Lower leg skin (tissue), 4 donors: ENCODE results near the gene RAB11FIP3. TPM values are rescaled to one million over a fixed set of nuclear protein-coding genes. Genes with fewer than 3 reads are reported as not detected.
A peak's percentile ranks its signal among the peaks of the same experiment; 100 is the strongest.

Experiments used
- DNase-seq, 2 donors: peaks; one replicate each; pipeline ENCODE4 v3.0.0-alpha.2; 2019; ENCODE audit warnings: low spot score in 2 of 2
- H3K4me3 ChIP-seq: fragments of 200-600 bp; sonication (generic); 2 replicates; pipeline ENCODE4 v1.5.1; 2017; ENCODE audit warnings: mild to moderate bottlenecking, low read depth; ENCODE audit not compliant: poor library complexity, severe bottlenecking
- POLR2A ChIP-seq, 2 donors: fragments of 450-650 bp; IDR thresholded peaks; one replicate each; pipeline ENCODE4 v1.6.1; 2016 to 2017; ENCODE audit warnings: antibody characterized with exemption in 2 of 2, mild to moderate bottlenecking in 1 of 2, moderate library complexity in 1 of 2
- WGBS, 2 donors: methylation state at CpG; one replicate each; pipeline ENCODE4 v1.1.5; 2018; 5-methylcytosine and 5-hydroxymethylcytosine counted together
- intact Hi-C: fragments of 100-400 bp; cut with DNase I; formaldehyde crosslinking; loops from one replicate; pipeline ENCODE4 v1.15.0; 2023; ENCODE audit warnings: low total_unique reads
- total RNA-seq, 4 donors: library from RNA; depleted of rRNA; stranded (reverse); fragments of >200 nt; gene quantifications; one replicate each; pipeline ENCODE4 v1.1.0, GENCODE V29; 2016
- TF ChIP-seq, protein P1 (sequence below), 3 donors: fragments of 450-650 bp; IDR thresholded peaks; one replicate each; pipeline ENCODE4 v1.5.1; 2016; ENCODE audit warnings: antibody characterized with exemption in 3 of 3, mild to moderate bottlenecking in 3 of 3, moderate library complexity in 2 of 3

Gene RAB11FIP3
- total RNA-seq, 4 donors from 2014 or later = 22.1 to 66.3 (median 27.7) TPM

DNA sequence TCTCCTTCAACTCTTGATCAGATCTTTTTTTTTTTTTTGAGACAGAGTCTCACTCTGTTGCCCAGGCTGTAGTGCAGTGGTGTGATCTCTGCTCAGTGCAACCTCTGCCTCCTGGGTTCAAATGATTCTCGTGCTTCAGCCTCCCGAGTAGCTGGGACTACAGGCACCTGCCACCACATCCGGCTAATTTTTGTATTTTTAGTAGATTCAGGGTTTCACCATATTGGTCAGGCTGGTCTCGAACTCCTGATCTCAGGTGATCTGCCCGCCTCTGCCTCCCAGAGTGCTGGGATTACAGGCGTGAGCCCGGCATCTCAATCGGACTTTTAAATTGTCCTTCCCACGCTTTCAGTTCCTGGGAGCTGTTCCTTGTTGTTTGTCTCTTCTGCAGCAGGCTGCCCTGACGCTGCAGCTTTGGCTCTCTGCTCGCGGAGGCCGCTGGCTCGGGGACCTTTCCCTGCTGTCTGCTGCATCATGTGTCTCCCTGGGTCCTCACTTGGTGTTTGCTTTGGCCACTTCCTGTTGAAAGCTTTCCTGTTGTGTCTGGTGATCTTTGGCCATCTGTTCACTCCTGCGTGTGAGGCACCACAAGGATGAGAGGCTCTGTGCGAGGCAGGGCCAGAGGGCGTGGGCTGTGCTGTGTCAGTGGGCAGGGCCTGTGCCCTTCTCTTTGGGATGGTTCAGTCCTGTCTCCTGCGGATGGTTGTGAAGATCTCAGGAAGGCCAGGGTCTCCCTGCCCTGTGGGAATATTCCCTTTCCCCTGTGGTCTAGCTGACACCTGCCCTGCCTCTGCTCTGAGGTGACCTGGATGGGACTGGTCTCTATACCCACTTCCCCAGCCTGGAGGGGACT, 83.7 kb downstream of the RAB11FIP3 start:
- 88 to 89% methylated on average over 18 of the region's 18 CpGs for WGBS, 2 donors
- DNase-seq = no peak
- intact Hi-C loops = no loop called here
- H3K4me3 ChIP-seq = no peak overlapping the region
- TF ChIP-seq, protein P1, sequence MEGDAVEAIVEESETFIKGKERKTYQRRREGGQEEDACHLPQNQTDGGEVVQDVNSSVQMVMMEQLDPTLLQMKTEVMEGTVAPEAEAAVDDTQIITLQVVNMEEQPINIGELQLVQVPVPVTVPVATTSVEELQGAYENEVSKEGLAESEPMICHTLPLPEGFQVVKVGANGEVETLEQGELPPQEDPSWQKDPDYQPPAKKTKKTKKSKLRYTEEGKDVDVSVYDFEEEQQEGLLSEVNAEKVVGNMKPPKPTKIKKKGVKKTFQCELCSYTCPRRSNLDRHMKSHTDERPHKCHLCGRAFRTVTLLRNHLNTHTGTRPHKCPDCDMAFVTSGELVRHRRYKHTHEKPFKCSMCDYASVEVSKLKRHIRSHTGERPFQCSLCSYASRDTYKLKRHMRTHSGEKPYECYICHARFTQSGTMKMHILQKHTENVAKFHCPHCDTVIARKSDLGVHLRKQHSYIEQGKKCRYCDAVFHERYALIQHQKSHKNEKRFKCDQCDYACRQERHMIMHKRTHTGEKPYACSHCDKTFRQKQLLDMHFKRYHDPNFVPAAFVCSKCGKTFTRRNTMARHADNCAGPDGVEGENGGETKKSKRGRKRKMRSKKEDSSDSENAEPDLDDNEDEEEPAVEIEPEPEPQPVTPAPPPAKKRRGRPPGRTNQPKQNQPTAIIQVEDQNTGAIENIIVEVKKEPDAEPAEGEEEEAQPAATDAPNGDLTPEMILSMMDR (IDR thresholded peaks at IDR 0.05) = peak in 1 of 3 donors; percentile 31
- TF ChIP-seq POLR2A (IDR thresholded peaks at IDR 0.05) = no peak

DNA sequence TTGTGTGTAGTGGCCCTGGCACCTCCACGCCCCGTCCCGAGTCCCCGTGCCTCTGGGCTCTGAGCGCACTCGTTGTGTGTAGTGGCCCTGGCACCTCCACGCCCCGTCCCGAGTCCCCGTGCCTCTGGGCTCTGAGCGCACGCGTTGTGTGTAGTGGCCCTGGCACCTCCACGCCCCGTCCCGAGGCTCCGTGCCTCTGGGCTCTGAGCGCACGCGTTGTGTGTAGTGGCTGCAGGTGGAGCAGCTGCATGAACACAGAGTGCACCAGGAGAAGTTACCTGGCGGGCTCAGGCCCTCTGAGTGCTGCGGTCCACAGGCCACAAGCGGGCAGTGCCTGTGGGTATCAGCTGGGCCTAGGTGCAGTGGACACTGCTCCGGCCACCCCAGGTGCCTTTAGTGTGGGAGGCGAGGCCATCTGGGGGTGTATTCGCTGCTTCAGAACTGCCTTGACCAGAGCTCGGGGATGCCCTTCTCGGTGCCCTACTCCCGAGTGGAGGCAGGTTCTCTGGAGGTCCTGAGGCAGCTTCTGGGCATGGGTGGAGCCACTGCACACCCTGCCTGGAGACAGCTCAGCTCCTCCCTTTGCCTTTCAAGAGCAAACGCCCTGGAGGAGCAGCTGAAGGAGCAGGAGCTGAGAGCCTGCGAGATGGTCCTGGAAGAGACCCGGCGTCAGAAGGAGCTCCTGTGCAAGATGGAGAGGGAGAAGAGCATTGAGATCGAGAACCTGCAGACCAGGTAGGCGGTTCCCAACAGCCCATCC, 84.8 kb downstream of the RAB11FIP3 start:
- no peak overlapping the region for H3K4me3 ChIP-seq
- TF ChIP-seq POLR2A (IDR thresholded peaks at IDR 0.05) = no peak
- TF ChIP-seq, protein P1 (IDR thresholded peaks at IDR 0.05) = no peak
- DNase-seq = no peak
- WGBS, 2 donors = 93 to 94% methylated on average over 30 to 35 of the region's 35 CpGs
- intact Hi-C loops = no loop called here

DNA sequence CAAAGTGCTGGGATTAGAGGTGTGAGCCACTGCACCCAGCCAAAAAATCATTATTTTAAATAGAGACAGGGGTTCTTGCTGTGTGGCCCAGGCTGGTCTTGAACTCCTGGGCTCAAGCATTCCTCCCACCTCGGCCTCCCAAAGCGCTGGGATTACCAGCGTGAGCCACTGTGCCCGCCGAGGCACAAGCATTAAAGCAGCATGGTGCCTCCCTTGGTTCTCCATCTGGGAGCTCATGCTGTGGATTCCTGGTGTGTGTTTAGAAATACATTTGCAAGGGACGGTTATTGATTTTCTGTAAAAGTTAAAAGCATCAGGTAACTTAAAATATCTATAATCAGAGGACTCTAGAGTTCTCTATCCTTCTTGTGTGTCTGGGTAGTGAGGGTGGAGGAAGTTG, 87.4 kb downstream of the RAB11FIP3 start:
- DNase-seq = no peak
- no peak overlapping the region for H3K4me3 ChIP-seq
- TF ChIP-seq, protein P1 (IDR thresholded peaks at IDR 0.05) = no peak
- no peak for TF ChIP-seq POLR2A (IDR thresholded peaks at IDR 0.05)
- 86 to 87% methylated on average over 6 of the region's 6 CpGs for WGBS, 2 donors
- intact Hi-C loops = no loop called here

DNA sequence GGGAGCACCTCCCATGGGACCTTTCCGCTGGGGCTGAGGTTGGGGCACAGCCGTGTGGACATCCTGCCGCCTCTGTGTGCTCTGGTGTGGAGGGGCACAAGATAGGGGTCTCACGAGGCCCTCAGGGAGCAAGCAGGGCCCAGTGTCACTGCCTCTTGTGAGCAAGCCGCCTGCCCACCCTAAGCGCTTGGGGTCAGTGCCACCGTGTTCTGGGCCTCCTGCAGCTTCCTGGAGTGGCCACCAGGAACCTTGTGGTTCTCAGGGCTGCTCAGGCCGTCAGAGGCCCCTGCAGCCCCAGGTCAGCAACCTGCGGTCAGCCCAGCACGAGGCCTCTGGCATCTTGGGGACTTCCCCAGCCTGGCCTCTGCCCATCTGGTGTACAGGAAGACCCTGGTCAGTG, 88.5 kb downstream of the RAB11FIP3 start:
- no peak overlapping the region for H3K4me3 ChIP-seq
- no peak for DNase-seq
- 84 to 90% methylated on average over 8 to 10 of the region's 10 CpGs for WGBS, 2 donors
- intact Hi-C loops = no loop called here
- TF ChIP-seq, protein P1 (IDR thresholded peaks at IDR 0.05) = no peak
- TF ChIP-seq POLR2A (IDR thresholded peaks at IDR 0.05) = no peak

DNA sequence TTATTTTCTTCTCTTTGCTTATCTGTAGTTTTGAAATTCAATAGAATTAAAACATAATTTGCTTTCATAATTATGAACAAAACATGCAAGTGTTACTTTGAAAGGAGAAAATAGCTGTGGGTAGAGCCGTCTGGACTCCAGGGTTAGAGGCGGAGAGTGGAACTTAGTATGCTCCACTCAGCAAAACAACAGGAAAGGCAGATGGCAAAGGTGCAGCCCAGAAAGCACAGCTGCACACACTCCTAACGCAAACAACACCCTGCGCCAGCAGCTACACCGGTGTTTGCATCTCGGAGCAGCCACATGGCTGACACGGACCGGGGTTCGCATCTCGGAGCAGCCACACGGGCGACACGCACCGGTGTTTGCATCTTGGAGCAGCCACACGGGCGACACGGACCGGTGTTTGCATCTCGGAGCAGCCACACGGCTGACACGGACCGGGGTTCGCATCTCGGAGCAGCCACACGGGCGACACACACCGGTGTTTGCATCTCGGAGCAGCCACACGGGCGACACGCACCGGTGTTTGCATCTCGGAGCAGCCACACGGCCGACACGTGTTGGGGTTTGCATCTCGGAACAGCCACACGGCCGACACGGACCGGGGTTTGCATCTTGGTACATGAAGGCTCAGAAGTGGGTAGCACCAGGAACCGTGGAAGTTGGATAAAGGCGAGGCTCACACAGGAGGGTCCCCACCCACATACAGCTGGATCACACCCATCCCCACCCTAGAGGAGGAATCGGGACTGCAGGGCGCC, 89.9 kb downstream of the RAB11FIP3 start:
- no peak for DNase-seq
- intact Hi-C loops = no loop called here

More for the DNA sequence above, 89.9 kb downstream of the RAB11FIP3 start:
- WGBS, 2 donors = 89 to 91% methylated on average over 45 of the region's 45 CpGs
- no peak for TF ChIP-seq POLR2A (IDR thresholded peaks at IDR 0.05)
- TF ChIP-seq, protein P1 (IDR thresholded peaks at IDR 0.05) = no peak
- no peak overlapping the region for H3K4me3 ChIP-seq
